Kidney (tissue), 14 donors: ENCODE measurements around the gene C19orf47. TPM values are rescaled to one million over a fixed set of nuclear protein-coding genes. Genes with fewer than 3 reads are reported as not detected.

Source experiments
- DNase-seq, 5 donors: peaks; one replicate each; pipeline ENCODE4 v3.0.0-alpha.2; 2013 to 2020
- FAIRE-seq: peaks from 2 replicates; lab custom pipeline; 2012; peaks lifted over from hg19 to GRCh38; lab: Jason Lieb, UNC
- H3K27ac ChIP-seq, 2 donors: one replicate each; pipeline ENCODE4 v1.7.0; 2013; ENCODE audit warnings: low read depth in 2 of 2, low read length in 2 of 2, inconsistent platforms in 1 of 2
- H3K27me3 ChIP-seq: one replicate; pipeline ENCODE4 v1.7.1; 2013; ENCODE audit warnings: low read length, inconsistent platforms; ENCODE audit not compliant: control insufficient read depth, insufficient read depth
- H3K36me3 ChIP-seq, 3 donors: one replicate each; pipeline versions ENCODE4 v1.7.0 to v1.7.1; 2013; ENCODE audit warnings: low read length in 3 of 3, control low read depth in 1 of 3, inconsistent platforms in 1 of 3; ENCODE audit not compliant: insufficient read depth in 3 of 3, control insufficient read depth in 2 of 3
- H3K4me1 ChIP-seq, 3 donors: one replicate each; pipeline versions ENCODE4 v1.7.0 to v1.7.1; 2013; ENCODE audit warnings: low read length in 3 of 3, inconsistent platforms in 1 of 3, low read depth in 1 of 3; ENCODE audit not compliant: control insufficient read depth in 2 of 3, insufficient read depth in 2 of 3
- H3K4me3 ChIP-seq, 3 donors: one replicate each; pipeline versions ENCODE4 v1.7.0 to v1.8.1; 2013; ENCODE audit warnings: low read length in 3 of 3, control low read depth in 1 of 3, inconsistent platforms in 1 of 3
- H3K9ac ChIP-seq, 3 donors: one replicate each; pipeline versions ENCODE4 v1.7.0 to v1.7.1; 2013; ENCODE audit warnings: low read length in 3 of 3, control low read depth in 1 of 3, inconsistent platforms in 1 of 3
- H3K9me3 ChIP-seq, 3 donors: one replicate each; pipeline versions ENCODE4 v1.7.0 to v1.7.1; 2013; ENCODE audit warnings: low read length in 3 of 3, control low read depth in 1 of 3, inconsistent platforms in 1 of 3; ENCODE audit not compliant: control insufficient read depth in 2 of 3, insufficient read depth in 1 of 3
- intact Hi-C: fragments of 100-400 bp; cut with DNase I; formaldehyde crosslinking; loops from one replicate; pipeline ENCODE4 v1.11.1; 2022
- polyA plus RNA-seq: library from polyadenylated mRNA; stranded (reverse); fragments of 350-450 nt; fragmentation: Illumina TruSeq; extraction: RNeasy Lipid Tissue Mini Kit (QIAGEN cat#74804); gene quantifications from one replicate; pipeline ENCODE4 v1.2.3, GENCODE V29; 2014; ENCODE audit warnings: low read depth, low replicate concordance; ENCODE audit not compliant: insufficient read depth
- total RNA-seq: library from RNA; stranded (reverse); fragmentation: NEBNext Ultra II Directional; extraction: Animal tissue kit (Norgen Biotek cat#: 25700); gene quantifications from one replicate; pipeline ENCODE4 v1.2.1, GENCODE V29; 2021
- TF ChIP-seq, protein P1 (sequence below): IDR thresholded peaks from 3 replicates; pipeline ENCODE4 v1.5.1; 2012; ENCODE audit warnings: mild to moderate bottlenecking, moderate library complexity, borderline replicate concordance; ENCODE audit not compliant: insufficient read depth; ENCODE audit errors: extremely low read depth
- donor health status: control.
- donor health status: control.
- donor health status: control.
- donor health status: control.
- donor health status: control.
- donor health status: DM: yes; HTN: yes; CAD: no.
- donor health status: Normal renal cell carcinoma (clear cell type).

C19orf47 gene
- total and polyA plus RNA-seq, 2 donors from 2014 or later: 12.9 to 13.0 TPM

DNA sequence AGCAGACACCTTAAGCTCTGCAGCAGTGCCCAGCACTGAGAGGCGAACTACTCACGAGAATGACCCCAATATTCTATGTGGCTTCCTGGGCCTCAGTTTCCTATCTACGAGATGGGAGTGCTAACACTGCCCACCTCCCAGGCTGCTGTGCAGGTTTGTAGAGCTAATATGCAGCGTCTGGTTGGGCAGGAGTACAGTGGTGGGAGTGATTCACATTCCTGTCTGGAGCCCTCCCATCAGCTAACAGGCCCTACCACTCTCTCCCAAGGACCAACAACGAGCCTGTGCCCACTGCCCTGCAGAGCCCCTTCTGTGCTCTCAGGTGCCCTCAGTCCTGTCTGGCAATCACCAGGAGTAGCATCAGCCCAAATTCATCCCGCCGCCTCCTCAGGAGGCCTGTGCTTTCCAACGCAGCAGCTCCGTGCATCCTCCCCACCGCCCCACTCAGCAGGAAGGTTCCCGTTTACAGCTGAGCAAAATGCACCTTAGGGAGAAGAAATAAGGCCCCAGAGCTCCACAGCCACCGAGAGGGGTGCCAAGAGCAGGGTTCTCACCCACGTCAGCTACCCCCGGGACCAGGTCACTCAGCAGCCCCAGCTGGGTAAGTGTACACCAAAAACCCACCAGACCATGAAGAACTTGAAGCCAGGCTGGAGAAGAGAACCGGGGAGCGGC, 69.7 kb downstream of the C19orf47 start:
- no peak for FAIRE-seq
- peaks cover 2 to 64% (median 47%) of the 10 kb centered on the region in 3 donors for H3K4me1 ChIP-seq
- peak overlapping the region; percentile 67 to 79 for H3K27ac ChIP-seq

DNA sequence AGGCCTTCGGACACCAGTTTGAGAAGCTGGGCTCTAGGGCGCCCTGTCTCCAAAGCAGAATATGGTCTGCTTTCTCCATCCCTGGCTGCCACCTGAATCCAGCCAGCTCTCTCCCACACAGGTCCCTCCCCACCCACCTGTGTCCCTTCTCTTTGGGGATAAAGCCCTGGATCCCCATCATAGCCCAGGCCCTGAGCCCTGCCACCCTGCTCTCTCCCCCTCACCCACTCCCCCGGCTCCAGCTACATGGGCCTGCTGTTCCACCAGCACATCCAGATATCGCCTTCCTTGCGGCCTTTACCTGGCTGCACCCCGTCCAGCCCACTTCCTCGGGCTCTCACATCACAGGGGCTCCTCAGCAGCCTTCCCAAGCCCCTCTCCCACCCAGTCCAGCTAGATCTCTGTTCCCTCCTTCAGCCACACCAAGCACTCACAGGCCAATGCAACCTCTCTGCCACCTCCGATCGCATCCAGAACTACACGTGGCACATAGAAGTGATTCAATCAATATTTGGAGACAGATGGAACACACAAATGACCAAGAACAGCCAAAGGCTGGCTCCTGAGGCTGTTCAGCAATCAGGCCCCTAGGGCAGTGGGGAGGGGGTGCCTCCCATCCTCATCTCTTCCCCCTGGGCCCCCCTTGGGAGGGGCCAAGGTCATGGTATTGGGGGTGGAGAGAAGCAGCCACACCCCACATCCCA, 70.7 kb downstream of the C19orf47 start:
- Histone ChIP-seq H3K9me3 (no peaks in the 10 kb centered on the region), H3K4me3 (no peak overlapping the region), H3K36me3 (peaks cover 0 to 3% (median 0%) of the 10 kb centered on the region in 3 donors), H3K27ac (no peak overlapping the region), H3K27me3 (no peaks in the 10 kb centered on the region), H3K9ac (no peak overlapping the region), H3K4me1 (peaks cover 2 to 54% (median 41%) of the 10 kb centered on the region in 3 donors)
- no peak for DNase-seq
- TF ChIP-seq, protein P1, sequence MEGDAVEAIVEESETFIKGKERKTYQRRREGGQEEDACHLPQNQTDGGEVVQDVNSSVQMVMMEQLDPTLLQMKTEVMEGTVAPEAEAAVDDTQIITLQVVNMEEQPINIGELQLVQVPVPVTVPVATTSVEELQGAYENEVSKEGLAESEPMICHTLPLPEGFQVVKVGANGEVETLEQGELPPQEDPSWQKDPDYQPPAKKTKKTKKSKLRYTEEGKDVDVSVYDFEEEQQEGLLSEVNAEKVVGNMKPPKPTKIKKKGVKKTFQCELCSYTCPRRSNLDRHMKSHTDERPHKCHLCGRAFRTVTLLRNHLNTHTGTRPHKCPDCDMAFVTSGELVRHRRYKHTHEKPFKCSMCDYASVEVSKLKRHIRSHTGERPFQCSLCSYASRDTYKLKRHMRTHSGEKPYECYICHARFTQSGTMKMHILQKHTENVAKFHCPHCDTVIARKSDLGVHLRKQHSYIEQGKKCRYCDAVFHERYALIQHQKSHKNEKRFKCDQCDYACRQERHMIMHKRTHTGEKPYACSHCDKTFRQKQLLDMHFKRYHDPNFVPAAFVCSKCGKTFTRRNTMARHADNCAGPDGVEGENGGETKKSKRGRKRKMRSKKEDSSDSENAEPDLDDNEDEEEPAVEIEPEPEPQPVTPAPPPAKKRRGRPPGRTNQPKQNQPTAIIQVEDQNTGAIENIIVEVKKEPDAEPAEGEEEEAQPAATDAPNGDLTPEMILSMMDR: no peak
- intact Hi-C loops: no loop called here
- no peak for FAIRE-seq

More for the DNA sequence above, 69.7 kb downstream of the C19orf47 start:
- Histone ChIP-seq H3K9ac (peak overlapping the region in 1 of 3 donors; percentile 68), H3K36me3 (no peaks in the 10 kb centered on the region), H3K9me3 (no peaks in the 10 kb centered on the region), H3K4me3 (peak overlapping the region in 1 of 3 donors; percentile 37), H3K27me3 (no peaks in the 10 kb centered on the region)
- peak in 3 of 5 donors; percentile 30 to 55 (median 38) for DNase-seq
- intact Hi-C loops: no loop called here
- TF ChIP-seq, protein P1: no peak

DNA sequence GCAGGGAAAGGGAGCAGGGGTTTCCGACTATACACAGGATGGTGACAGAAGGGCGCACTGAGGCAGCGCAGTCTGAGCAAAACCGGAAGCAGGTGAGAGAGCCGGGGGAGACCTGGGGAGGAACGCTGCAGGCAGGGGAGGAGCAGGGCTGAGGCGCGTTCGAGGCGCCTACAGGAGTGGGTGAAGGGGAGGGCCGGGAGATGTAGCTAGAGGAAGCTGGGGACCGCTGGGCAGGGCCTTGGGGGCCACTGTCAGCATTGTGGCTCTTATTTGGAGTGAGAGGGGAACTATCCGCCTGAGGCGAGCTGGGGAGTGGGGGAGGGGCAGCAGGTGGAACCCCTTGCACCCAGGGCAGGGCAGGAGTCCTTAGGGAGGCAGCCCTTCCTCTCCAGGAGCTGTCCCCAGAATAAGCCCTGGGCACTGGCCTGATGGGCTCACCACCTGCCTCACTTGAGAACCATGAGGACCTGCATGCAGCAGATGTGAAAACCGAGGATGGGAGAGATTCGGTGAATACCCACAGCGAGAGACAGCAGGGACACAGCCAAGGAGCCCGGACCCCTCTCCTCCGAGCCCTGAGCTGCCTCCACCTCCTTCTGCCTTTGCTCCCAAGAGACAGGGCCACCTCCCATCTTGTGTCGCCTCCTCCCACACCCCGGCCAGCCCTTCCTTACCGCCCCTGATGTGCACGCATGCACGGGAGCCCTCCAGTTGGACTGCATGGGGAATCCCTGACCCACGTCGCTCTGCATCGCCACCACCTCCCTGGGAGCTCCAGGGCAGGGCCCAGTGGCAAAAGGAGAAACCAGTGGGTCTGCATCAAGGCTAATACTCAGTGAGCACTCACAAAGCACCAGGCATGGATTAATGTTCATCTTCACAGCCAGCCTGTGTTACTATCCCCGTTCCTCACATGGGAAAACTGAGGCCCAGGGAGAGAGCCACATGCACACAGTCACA, 73.3 kb downstream of the C19orf47 start:
- Histone ChIP-seq H3K36me3 (peaks cover 0 to 10% (median 3%) of the 10 kb centered on the region in 3 donors), H3K27ac (peak overlapping the region in 1 of 2 donors; percentile 13), H3K4me3 (no peak overlapping the region), H3K4me1 (peaks cover 2 to 38% (median 19%) of the 10 kb centered on the region in 3 donors), H3K9ac (no peak overlapping the region), H3K9me3 (no peaks in the 10 kb centered on the region), H3K27me3 (no peaks in the 10 kb centered on the region)
- intact Hi-C loops: no loop called here
- TF ChIP-seq, protein P1: no peak
- DNase-seq (no peak), FAIRE-seq (no peak)
